ENCODE results near the gene HMGN4. TPM values are rescaled to one million over a fixed set of nuclear protein-coding genes. Genes with fewer than 3 reads are reported as not detected.
A peak's percentile ranks its signal among the peaks of the same experiment; 100 is the strongest.

Gene HMGN4
- total and polyA plus RNA-seq, 9 of the 15 experiments (the other 6 are each of a cell fraction or from before 2014, with no cell fraction given) = 35.4 to 134 (median 94.1) TPM

GRCh38 chr6:26520237-26520849, 17.8 kb upstream of the HMGN4 start (continued):
- TF ChIP-seq THAP12 (CRISPR knock-in tag; IDR thresholded peaks at IDR 0.05) = peak; percentile 53; the same call in 1 of the 2 replicates
- peak; percentile 45; the same call in 1 of the 2 replicates for TF ChIP-seq ZNF197 (CRISPR knock-in tag; IDR thresholded peaks at IDR 0.05; ENCODE audit: low read depth)
- TF ChIP-seq CREBBP (IDR thresholded peaks at IDR 0.05; ENCODE audit: low read depth, low read length) = no peak
- TF ChIP-seq STAT5A (IDR thresholded peaks at IDR 0.05; ENCODE audit: borderline replicate concordance, low read length) = no peak
- 0 out of 2 replicates have a peak, but pooled peaks have one; percentile 67 for TF ChIP-seq FOXK1 (CRISPR knock-in tag; IDR thresholded peaks at IDR 0.05; ENCODE audit: borderline replicate concordance)
- TF ChIP-seq ZBTB40 (IDR thresholded peaks at IDR 0.05) = peak; percentile 47
- no peak for TF ChIP-seq ZBTB40 (CRISPR knock-in tag; IDR thresholded peaks at IDR 0.05)
- peak; percentile 92 for TF ChIP-seq CXXC5 (CRISPR knock-in tag; IDR thresholded peaks at IDR 0.05)
- peak; percentile 100 for TF ChIP-seq ZNF592 (IDR thresholded peaks at IDR 0.05)
- TF ChIP-seq HNRNPL (IDR thresholded peaks at IDR 0.05; ENCODE audit: low read depth, low read length) = no peak
- no peak for TF ChIP-seq NONO (IDR thresholded peaks at IDR 0.05; ENCODE audit: low read depth in 2 of 2, low read length in 1 of 2)
- no peak for TF ChIP-seq FOXA1 (IDR thresholded peaks at IDR 0.05; ENCODE audit: borderline replicate concordance)

All from K562 (cell line).